RWPE2 (cell line): ENCODE data around the gene CCDC190.

Experiments used
- ATAC-seq: fragments of 200-7000 bp; cut with Tn5 transposase; 3 replicates; pipeline ENCODE4 v1.9.1; 2021; ENCODE audit warnings: low read depth
- DNase-seq: peaks from one replicate; pipeline ENCODE4 v3.0.0-alpha.2; 2020; ENCODE audit warnings: low spot score
- H3K27ac ChIP-seq: fragments of 450-650 bp; 2 replicates; pipeline ENCODE4 v1.5.1; 2017; ENCODE audit warnings: mild to moderate bottlenecking; ENCODE audit not compliant: poor library complexity, severe bottlenecking
- H3K27me3 ChIP-seq: fragments of 250-450 bp; sonication (Bioruptor Pico); 2 replicates; pipeline ENCODE4 v1.5.1; 2021; ENCODE audit warnings: mild to moderate bottlenecking, moderate library complexity; ENCODE audit not compliant: insufficient read depth, poor library complexity, severe bottlenecking
- H3K36me3 ChIP-seq: fragments of 250-450 bp; sonication (Bioruptor Pico); 2 replicates; pipeline ENCODE4 v1.5.1; 2020; ENCODE audit warnings: low read depth, mild to moderate bottlenecking, moderate library complexity
- H3K4me1 ChIP-seq: fragments of 250-450 bp; sonication (Bioruptor Pico); 2 replicates; pipeline ENCODE4 v1.5.1; 2021; ENCODE audit warnings: mild to moderate bottlenecking, moderate library complexity; ENCODE audit not compliant: insufficient read depth, poor library complexity, severe bottlenecking
- H3K4me3 ChIP-seq: fragments of 250-450 bp; sonication (Bioruptor Pico); 2 replicates; pipeline ENCODE4 v1.5.1; 2021; ENCODE audit warnings: mild to moderate bottlenecking, moderate library complexity; ENCODE audit not compliant: severe bottlenecking
- H3K9me3 ChIP-seq: fragments of 250-450 bp; sonication (Bioruptor Pico); 2 replicates; pipeline ENCODE4 v1.5.1; 2021; ENCODE audit warnings: mild to moderate bottlenecking, moderate library complexity; ENCODE audit not compliant: severe bottlenecking
- CTCF ChIP-seq: fragments of 450-650 bp; IDR thresholded peaks from one replicate; pipeline ENCODE4 v1.5.1; 2017; ENCODE audit warnings: mild to moderate bottlenecking, moderate library complexity; ENCODE audit not compliant: poor library complexity, severe bottlenecking

The CCDC190 gene

GRCh38 chr1:162902416-162902815, 41.4 kb upstream of the CCDC190 start:
- H3K9me3 ChIP-seq, result no peaks in the 10 kb centered on the region
- H3K4me3 ChIP-seq, result no peak overlapping the region
- DNase-seq (no peak), ATAC-seq (no peak)
- H3K36me3 ChIP-seq, result no peaks in the 10 kb centered on the region
- H3K4me1 ChIP-seq, result peaks cover 16% of the 10 kb centered on the region
- H3K27ac ChIP-seq, result no peak overlapping the region
- no peak for TF ChIP-seq CTCF
- H3K27me3 ChIP-seq, result no peaks in the 10 kb centered on the region

DNA sequence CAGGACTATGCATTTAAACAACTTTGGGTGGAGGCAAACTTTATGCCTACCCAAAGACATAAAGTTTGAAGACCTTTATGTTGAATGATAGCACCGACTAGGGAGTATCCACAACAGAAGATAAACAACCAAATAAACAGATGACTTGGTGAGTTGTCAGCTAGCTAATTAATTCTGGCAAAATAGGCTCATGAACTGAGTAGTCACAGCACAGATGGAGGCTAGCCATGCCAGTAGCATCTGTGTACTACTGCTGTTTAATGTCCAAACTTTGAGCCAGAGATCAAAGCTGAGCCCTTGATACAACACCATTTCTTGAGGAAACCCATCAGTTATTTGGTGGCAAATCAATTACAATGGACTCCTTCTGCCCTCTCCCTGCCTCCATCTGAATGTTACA, 40.3 kb upstream of the CCDC190 start:
- H3K27ac ChIP-seq, result no peak overlapping the region
- H3K4me1 ChIP-seq, result peaks cover 16% of the 10 kb centered on the region
- DNase-seq (no peak), ATAC-seq (no peak)
- no peaks in the 10 kb centered on the region for H3K36me3 ChIP-seq
- no peak overlapping the region for H3K4me3 ChIP-seq
- H3K27me3 ChIP-seq, result no peaks in the 10 kb centered on the region
- no peak for TF ChIP-seq CTCF
- no peaks in the 10 kb centered on the region for H3K9me3 ChIP-seq

DNA sequence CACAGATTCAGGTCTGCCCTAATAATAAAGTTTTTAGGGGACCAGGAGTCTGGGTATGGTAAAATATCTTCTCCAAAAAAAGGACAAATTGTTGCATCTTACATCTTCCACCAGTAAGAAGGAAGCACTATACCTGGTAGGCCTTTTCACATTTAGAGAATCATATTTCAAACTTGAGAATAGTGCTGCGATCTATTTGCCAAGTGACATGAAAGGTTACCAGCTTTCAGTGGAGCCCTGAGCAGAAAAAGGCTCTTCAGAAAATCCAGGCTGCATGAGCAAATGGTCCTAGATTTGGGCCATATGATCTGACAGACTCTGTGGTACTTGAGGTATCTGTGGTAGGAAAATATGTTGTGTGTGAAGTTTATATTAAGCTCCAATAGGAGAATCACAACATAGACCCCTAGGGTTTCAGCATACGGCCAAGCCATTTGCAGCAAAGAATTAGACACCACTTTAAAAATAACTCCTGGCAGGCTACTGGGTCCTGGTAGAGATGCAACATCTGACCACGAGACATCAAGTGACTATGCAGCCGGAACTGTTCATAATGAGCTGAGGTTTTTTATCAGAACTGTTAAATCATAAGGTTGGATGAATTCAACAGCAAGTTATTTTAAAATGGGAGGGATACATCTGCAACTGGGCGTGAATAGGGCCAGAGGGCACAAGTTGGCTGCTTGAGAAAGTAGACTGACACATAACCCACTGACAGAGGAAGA, 38.6 kb upstream of the CCDC190 start:
- TF ChIP-seq CTCF, result no peak
- no peaks in the 10 kb centered on the region for H3K36me3 ChIP-seq
- DNase-seq, result no peak
- no peaks in the 10 kb centered on the region for H3K27me3 ChIP-seq
- H3K9me3 ChIP-seq, result no peaks in the 10 kb centered on the region
- peak; percentile 54 for ATAC-seq
- H3K27ac ChIP-seq, result no peak overlapping the region
- H3K4me3 ChIP-seq, result no peak overlapping the region
- H3K4me1 ChIP-seq, result peaks cover 5% of the 10 kb centered on the region

- Histone ChIP-seq H3K27ac (no peak overlapping the region), H3K4me1 (peaks cover 9% of the 10 kb centered on the region), H3K36me3 (no peaks in the 10 kb centered on the region), H3K9me3 (no peaks in the 10 kb centered on the region), H3K27me3 (no peaks in the 10 kb centered on the region), H3K4me3 (no peak overlapping the region)
- ATAC-seq, result no peak
- DNase-seq, result no peak
- TF ChIP-seq CTCF, result no peak
Observed at GRCh38 chr1:162893612-162893908, 32.6 kb upstream of the CCDC190 start.

- Histone ChIP-seq H3K9me3 (no peaks in the 10 kb centered on the region), H3K27ac (no peak overlapping the region), H3K4me3 (no peak overlapping the region), H3K27me3 (no peaks in the 10 kb centered on the region), H3K4me1 (peaks cover 9% of the 10 kb centered on the region), H3K36me3 (no peaks in the 10 kb centered on the region)
- TF ChIP-seq CTCF, result no peak
- ATAC-seq (0 out of 3 replicates have a peak, but pooled peaks have one; percentile 42), DNase-seq (no peak)
Observed at GRCh38 chr1:162892906-162893611, 32.1 kb upstream of the CCDC190 start.
